DND-41 (cell line): ENCODE data around the gene CENPX.

Experiments used
- CTCF ChIP-seq: IDR thresholded peaks from 2 replicates; pipeline ENCODE4 v1.5.1; 2012; ENCODE audit warnings: borderline replicate concordance, low read length, moderate library complexity, mild to moderate bottlenecking; ENCODE audit not compliant: poor library complexity, severe bottlenecking; ENCODE audit errors: extremely low read depth
- EZH2 ChIP-seq: IDR thresholded peaks from 3 replicates; pipeline ENCODE4 v1.6.1; 2012; ENCODE audit warnings: borderline replicate concordance, low read depth, mild to moderate bottlenecking, moderate library complexity, low read length, inconsistent platforms; ENCODE audit not compliant: severe bottlenecking

GRCh38 chr17:82058855-82059249 lies 36.2 kb upstream of the CENPX start:
- TF ChIP-seq CTCF (no peak), EZH2 (no peak)
